Activated CD8-positive, alpha-beta memory T cell treated with anti-CD3 and anti-CD28 coated beads, Interleukin-2, amount 50 U/mL, for 48 hours (primary cell): ENCODE measurements around the gene TMEM132E.
A peak's percentile ranks its signal among the peaks of the same experiment; 100 is the strongest.

Experiments used
- DNase-seq: peaks from one replicate; pipeline ENCODE4 v3.0.0-alpha.2; 2020

TMEM132E gene

GRCh38 chr17:34569591-34569990 lies 9.8 kb upstream of the TMEM132E start:
- no peak for DNase-seq

GRCh38 chr17:34570506-34570905 lies 8.9 kb upstream of the TMEM132E start:
- no peak for DNase-seq

DNA sequence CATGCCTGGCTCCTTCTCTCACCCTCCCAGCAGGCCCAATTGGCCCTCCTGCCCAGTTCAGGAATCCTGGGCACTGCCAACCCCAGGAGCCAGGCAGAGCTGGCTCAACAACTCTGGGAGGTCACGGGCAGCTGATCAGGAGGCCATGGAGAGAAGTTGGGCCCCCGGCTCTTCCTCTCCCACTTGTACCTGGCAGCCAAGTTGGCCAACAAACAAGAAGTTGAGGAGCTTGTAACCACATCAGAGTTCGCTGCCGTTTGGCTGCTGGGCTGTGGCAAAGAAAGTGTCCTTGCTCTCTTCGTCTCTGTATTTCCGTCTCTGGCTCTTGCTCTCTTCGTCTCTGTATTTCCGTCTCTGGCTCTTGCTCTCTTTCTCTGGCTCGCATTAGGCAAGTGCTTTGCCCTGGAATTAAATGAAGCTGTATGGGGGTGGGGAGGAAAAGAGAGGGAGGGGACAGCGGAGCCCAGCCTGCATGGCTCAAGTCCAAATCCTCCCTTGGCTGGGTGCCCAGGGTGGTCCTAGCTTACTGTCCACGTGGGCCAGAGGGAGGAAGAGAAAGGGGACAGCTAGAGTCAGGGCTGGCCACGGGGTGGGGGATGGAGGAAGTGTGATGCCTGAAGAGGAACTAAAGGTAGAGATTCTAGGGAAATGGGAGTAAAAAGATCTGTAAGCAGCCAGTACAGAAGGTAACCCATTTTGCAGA lies 7.8 kb upstream of the TMEM132E start:
- no peak for DNase-seq

GRCh38 chr17:34572483-34572882 lies 6.9 kb upstream of the TMEM132E start:
- DNase-seq = no peak

DNA sequence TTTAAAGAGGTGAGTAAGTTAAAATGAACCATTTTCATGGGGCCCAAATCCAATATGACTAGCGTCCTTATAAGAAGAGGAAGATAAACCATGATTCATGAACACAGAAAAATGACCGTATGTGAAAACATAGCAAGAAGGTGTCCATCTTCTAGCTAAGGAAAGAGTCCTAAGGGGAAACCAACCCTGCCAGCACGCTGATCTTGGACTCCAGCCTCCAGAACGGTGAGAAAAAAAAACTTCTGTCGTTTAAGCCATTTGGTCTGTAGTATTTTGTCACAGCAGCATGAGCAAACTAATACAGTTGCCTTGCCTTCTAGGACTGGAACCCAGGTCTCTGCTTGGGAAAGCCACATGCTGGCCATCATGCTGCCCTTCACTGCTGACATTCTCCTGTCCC lies 4.2 kb upstream of the TMEM132E start:
- no peak for DNase-seq

DNA sequence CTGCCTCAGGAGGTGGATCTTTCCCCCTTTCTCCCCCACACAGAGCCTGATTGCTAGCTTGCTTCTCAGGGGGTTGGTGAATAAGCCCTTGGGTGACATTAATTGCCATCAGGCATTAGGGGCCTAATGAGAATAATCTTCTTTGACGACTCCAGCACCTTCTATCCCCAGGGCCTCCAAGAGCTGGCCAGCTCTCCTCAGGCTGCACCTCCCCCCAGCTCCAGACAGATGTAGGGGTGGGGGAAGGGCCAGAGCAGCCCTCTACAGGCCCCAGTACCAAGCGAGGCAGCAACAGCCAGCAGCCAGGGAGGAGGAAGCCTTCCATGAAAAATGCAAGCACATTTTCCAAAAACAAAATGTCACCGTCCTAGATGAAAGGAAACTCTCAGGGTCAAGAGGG lies 1.4 kb upstream of the TMEM132E start:
- DNase-seq = no peak

DNA sequence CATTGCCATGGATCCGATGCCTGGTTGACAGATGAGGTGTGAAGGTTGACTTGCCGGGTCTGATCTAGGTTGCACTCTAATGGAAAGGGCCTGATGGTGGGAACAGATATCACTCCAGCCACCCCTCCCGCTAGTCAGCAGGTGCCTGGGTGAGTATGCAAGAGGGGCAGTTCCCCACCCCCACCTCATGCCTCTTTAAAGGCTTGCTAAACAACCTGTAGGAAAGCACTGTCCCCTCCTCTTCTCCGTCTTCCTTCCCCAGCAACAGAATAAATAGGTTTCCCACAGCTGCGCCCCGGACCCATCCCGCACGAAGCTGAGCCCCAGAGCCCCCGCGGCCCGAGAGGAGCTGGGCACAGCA lies 746 bp upstream of the TMEM132E start:
- DNase-seq = no peak

GRCh38 chr17:34579979-34580684 lies 750 bp downstream of the TMEM132E start:
- peak; percentile 59 for DNase-seq

GRCh38 chr17:34580685-34581445 lies 1.5 kb downstream of the TMEM132E start:
- no peak for DNase-seq

- DNase-seq = no peak
Measured at GRCh38 chr17:34581446-34582184, 2.2 kb downstream of the TMEM132E start.

- DNase-seq = no peak
Measured at GRCh38 chr17:34582185-34582900, 3.0 kb downstream of the TMEM132E start.

- DNase-seq = no peak
Measured at GRCh38 chr17:34582901-34583245, 3.5 kb downstream of the TMEM132E start.

DNA sequence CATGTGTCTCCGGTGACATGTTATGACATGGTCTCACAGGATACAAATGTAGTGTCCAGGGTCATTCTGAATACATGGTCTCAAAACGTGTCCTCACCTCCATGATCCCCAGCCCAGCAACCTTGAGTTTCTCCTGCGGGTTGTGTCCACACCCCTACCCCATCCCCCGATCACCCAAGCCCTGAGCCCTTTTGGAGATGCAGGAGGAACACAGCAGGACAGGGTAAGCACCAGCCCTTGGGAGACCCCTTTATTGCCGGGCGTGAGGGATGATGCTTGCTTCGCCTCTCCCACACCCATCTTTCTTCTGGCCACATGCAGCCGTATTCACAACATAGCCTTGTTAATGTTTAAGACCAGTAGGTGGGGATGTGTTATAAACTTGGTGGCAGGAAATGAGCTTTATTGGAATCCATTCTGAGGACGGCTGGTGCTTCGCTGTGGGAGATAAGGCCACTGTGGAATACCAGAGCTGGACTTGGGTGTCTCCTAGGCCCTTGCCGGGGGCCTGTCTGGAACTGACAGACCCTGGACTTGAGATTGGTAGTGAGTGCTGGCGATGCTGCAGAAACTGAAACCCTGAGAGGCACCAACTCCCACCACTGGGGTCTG lies 5.5 kb downstream of the TMEM132E start:
- DNase-seq = no peak

- no peak for DNase-seq
Measured at GRCh38 chr17:34586346-34586846, 7.0 kb downstream of the TMEM132E start.

- DNase-seq = no peak
Measured at GRCh38 chr17:34588266-34588665, 8.9 kb downstream of the TMEM132E start.

GRCh38 chr17:34589120-34589965 lies 10.0 kb downstream of the TMEM132E start:
- no peak for DNase-seq

DNA sequence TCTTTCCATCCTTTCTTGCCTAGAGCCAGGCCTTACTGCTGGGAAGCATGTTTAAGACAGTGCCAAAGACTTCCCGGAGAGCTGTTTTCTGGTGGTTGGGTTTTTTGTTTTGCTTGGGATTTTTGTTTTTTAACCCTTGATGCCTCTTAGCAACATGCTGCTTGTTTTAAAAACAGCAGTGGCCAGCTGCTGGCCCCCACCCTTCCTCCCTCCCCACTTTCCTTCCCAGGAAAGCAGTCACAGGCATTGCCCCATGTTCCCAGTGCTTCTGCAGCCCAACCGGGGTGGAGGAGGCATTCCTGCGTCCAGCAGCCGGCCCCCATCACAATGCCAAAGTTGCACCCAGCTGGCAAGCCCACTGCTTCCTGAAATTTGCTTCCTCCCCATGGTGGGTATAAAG lies 12.6 kb downstream of the TMEM132E start:
- no peak for DNase-seq

DNA sequence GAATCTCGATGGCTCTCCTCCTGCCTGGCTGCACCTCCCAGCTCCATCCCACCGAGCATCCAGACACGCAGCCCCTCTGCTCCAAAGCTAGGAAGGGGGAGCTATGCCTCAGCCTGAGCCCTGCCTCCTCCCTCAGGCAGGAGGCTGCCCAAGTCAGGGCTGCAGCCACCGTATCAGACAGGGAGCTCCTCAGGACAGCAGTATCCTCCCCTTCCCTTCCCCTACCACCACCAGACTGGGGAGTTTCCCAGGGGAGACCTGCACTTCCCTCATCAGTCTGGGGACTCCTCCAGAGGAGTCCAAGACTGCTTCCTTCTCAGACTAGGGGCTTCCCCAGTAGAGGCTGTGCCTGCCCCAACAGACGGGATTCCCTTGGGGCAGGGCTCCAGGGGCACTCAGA lies 17.5 kb downstream of the TMEM132E start:
- no peak for DNase-seq

- DNase-seq = no peak
Measured at GRCh38 chr17:34598161-34598776, 18.9 kb downstream of the TMEM132E start.

- DNase-seq = no peak
Measured at GRCh38 chr17:34601416-34601815, 22.0 kb downstream of the TMEM132E start.

- no peak for DNase-seq
Measured at GRCh38 chr17:34603974-34604373, 24.6 kb downstream of the TMEM132E start.
